AML-193 (cell line): ENCODE measurements around the gene MAP1LC3B.

ENCODE experiments used
- DNase-seq, 2 experiments: peaks; one replicate each; lab custom pipeline; 2025; lab: John Stamatoyannopoulos, UW

Gene MAP1LC3B

DNA sequence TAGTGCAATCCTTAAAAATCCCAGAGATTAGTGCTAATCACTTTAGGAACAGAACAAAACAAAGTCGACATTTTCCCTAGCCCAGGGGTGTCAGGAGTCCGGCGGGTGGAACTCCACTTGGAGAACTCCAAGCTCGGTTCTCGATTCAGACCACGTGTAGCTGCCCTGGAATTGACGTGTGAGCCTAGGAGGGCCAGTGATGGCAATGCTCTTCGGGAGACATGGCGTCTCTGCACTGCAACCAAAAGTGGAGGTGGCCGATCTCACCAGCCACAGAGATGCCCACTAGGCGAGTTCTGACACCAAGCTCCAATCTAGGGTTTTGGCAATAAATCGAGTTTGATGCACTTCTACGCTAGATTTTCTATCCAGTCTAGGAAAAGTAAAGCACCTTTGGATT is 17.6 kb downstream of the MAP1LC3B start:
- DNase-seq: no peak

DNA sequence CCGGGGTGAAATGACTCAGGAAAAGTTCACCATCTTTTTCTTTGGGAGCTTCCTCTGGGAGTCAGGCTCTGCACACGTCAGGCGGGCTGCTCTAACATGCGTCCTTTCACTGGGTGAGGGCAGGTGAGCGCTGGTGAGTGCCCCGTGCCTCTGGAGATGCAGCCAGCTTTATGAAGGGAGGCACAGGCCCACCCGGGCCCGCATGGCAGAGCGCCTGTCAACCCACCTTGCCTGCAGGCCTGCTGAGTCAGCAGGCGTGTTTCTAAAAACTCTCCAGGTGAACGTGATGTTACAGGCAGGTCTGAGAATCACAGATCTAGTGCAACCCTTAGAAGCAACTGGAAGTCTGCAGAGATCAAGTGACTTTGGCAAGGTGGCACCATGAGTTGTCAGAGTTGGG is 18.4 kb downstream of the MAP1LC3B start:
- no peak for DNase-seq

DNA sequence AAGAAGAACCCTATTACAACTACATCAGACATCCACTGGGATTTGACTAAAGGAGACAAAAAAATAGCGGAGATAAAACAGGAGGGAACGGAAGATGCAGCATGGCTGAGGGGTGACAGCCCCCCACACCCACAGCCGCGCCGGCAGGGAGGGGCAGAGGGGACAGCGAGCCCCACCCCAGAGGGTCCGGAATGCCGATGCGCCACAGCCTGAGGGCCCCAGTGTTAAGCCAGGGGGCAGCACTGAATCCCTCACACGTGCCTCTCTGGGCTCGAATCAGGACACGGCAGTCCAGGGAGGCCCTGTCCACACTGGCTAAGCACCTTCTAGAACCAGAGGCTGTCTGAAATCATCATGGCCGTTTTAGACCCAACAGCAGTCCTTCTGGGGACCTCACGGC is 18.8 kb downstream of the MAP1LC3B start:
- DNase-seq: no peak

DNA sequence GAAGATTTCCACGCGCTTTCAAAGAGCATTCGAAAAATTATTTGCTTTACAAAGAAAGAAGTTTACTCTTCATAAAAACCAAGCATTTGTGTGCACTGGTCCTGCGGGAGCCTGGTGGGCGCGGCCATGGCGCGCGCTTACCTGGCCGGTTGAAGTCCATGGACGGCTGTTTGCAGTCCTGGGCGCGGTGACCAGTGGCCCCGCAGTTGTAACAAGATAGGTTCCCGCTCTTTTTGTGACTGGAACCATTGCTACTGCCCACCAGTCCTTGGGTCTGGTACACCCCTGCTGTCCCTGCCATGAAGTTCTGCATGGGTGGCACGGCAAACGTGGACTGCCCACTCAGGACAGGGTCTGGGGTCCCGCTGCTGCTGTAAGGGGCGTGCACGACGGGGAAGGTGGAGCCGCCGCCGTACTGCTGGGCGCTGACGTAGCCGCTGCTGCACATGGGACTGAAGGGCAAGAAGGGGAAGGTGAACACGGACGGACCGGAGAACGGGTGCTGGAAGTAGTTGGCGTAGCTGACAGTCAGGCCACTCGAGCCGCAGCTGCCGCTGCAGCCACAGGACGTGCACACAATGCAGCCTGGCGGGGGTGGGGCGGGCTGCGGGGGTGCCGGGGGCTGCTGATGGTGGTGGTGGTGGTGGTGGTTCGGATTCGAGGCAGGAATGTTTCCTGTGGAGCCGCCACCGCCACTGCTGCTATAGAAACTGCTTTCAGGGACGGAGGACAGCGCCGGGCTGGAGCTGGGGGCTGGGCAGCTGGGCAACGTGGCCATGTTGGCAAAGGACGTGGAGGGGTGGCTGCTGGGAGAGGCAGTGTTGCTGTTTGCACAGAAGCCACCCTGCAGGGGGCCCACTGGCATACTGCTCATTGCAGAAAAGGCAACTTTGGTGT is 19.5 kb downstream of the MAP1LC3B start:
- DNase-seq: no peak

DNA sequence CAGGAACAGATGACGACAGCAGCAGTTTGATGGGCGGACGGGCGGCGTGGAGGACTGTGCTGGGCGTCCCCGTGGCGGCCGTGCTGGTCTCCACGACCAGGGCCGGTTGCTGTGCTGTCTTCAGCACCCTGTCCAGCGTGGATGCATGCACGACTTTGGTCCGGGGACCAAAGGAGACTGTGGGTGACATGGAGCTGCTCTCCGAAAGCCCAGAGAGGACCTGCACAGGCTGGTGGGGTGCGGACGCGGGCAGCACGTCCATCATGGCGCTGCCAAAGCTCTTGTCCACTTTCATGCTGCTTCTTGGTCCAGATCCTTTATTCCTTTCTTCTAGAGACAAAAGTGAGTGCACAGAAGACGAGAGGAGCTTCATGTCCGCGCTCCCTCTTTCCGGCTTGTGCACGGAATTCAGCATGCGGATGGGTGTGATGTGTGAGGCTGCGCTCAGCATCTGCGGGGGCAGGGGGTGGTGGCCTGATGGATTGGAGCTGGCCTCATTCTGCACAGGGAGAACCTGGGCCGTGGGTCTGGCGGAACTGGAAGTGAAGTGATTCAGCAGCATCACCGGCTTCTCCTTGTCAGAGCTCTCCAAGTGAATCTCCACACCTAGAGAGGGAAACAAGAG is 20.3 kb downstream of the MAP1LC3B start:
- no peak for DNase-seq

DNA sequence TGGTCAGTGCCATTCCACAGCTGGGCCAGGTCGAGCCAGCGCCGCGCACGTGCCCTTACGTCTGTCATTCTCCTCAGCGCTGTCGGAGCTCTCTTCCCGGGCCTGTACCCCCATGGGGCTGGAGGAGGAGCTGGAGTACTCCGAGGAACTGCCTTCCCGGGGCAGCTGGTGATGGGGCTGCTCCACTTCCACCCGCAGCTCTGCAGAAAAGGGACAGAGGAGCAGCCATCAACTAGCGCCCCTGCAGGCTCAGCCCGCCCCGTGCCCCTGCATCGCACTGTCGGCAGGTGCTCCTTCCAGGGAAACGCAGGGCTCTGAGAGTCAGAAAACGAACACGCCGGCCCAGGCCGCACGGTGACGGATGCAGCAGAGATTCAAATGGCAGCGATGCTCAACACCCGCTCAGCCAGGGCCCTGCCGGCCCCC is 20.9 kb downstream of the MAP1LC3B start:
- DNase-seq: no peak

DNA sequence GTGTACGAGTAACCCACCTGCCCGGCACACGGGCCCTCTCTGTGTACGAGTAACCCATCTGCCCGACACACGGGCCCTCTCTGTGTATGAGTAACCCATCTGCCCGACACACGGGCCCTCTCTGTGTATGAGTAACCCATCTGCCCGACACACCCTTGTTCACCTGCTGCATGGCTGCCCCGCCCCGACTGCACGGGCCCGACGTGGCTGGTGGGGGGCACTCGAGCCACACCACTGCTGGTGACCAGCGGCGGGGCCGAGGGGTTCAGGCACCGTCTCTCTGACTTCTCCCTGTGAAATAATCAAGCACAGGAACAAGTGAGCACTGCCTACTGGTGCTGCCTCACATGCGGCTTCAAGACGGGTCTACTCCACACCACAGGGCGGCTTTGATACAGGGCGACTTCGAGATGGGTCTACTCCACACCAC is 22.1 kb downstream of the MAP1LC3B start:
- DNase-seq: no peak

DNA sequence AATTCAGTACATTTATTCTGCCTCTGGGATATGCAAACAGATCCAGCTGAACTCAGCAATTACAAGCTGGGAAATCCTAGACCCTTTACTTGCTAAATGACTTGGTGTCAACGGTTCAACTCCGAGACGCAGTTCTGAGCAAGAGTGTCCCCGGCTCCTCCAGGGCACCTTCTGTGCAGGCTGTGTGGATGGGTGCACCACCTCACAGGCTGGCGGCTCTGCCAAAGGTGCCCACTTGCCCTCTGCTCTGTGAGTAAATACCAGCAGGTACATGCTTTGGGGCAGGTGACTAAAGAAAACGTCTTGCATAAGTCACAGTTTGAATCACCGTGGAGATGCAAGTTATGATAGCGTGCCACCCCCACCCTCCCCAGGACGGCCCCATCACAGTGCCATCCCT is 23.3 kb downstream of the MAP1LC3B start:
- no peak for DNase-seq

DNA sequence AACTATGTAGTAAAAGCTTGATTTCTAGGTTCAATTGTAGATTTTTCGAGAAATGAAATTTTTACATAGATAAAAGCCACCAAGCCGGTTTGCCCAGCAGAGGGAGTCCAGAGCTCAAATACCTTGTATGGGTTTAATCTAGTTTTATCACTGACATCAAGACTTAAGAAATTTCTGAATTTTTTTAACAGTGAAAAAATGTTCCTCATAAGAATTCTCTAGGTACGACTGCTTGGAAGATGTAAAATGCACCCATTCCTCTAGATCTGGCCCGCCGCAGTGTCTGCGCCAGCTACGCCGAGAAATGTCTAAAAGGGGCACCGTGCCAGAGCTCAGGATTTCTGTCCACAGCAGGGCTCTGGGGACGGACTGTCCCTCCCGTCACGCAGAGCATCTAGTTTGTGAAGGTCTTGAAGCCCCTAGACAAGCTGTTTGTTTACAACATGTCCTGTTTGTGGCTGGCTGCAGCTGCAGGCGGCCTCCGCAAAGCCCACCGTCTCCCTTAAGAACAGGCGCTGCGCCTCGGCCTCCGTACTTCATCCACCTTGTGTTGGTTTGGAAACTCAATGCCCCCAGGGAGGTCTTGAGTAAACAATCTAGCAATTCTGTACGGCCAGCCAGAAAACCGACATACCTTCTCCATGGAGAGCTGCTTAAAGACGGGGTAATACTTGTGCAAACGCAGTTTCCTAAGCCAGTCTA is 24.8 kb downstream of the MAP1LC3B start:
- DNase-seq: peak; percentile 5 to 56

DNA sequence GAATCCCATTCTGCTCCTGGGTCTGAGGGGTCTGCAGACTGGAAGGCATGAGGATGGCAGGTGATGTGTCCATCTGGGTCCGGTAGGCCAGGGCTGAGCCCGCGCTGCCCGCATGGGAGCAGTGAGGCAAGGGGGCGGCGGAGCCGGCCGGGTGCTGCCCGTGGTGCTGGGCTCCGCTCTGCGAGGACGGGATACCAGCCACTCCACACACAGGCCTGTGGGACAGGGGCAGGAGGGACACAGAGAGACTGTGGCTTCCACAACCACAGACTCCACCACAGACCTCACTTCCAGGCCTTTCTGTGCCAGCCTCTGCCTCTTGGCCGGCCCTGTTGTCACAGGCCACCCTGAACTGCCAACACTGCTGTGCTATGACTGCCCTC is 25.4 kb downstream of the MAP1LC3B start:
- DNase-seq: no peak

DNA sequence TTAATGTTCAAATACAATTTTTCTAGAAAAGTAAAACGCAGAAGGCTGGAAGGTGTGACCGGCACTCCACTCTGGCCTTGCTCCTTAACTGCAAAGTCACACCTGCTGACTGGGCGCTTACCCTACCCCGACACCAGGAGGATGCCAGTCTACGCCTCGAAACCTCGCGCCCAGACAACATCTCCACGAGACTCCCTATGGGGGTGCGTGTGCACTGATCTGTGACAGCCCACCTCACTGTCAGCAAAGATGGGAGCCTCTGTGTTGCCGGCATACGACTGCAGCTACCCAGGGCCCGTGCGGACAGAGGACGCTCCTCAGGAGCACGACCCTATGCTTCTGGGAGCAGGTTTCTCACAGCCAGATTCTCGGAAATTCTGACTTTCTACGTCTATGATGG is 26.1 kb downstream of the MAP1LC3B start:
- DNase-seq: no peak

DNA sequence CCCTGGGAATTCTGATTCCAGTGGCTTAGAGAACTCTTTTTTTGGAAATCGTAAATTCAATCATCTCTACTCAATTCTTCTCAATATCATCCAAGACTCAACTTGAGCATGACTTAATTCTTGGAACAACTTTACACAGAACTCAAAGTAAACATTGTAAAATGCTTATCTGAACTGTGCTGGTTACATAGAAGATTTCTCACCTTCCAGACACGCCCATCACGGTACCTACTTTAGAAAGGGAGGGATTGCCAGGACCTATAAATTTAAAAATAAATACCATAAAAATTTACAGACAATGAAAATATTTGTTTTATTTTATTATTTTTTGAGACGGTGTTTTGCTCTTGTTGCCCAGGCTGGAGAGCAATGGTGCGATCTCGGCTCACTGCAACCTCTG is 26.5 kb downstream of the MAP1LC3B start:
- DNase-seq: no peak

DNA sequence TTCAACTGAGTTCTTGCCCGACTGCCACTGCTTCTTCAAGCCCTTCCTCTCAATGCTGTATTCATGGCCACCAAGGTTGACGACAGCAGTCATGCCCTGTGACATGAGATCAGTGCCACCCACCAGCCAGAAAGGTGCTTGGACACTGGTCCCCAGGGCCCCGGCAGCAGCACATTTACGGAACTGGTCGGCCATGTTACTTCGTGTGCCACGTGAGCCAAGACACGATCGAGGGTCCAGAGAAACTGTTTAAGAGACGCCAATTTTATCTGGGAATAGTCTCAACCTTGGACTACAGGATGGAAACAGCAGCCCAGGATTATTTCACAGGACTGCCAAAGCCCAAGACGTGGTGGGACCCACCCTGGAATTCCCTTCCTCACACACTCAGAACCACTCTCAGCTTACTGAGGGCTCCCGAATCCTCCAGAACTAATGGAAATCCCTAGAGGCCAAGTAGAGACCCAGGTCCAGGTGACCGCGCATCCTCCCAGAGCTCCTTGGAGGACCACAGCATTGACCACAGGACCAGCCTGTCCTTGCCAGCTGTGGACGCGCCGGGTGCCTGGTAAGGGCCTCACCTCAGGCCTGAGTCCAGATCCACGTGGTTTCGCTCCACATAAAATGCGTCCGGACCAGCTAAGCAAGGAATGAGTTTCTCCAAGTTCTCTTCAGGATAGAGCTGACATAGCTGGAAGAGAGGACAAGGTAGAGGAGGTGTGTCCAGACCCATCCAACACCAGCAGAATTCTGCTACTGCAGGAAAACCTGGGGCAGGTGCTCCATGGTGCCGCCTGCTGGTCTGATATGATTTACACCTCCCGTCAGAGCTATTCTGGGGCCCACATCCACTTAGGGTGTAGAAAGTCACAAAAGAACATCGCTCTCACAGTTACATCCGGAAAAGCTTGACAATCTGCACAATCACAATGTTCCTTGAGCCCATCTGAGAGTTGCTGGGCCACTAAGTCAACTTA is 28.2 kb downstream of the MAP1LC3B start:
- DNase-seq: peak; percentile 1 to 3

DNA sequence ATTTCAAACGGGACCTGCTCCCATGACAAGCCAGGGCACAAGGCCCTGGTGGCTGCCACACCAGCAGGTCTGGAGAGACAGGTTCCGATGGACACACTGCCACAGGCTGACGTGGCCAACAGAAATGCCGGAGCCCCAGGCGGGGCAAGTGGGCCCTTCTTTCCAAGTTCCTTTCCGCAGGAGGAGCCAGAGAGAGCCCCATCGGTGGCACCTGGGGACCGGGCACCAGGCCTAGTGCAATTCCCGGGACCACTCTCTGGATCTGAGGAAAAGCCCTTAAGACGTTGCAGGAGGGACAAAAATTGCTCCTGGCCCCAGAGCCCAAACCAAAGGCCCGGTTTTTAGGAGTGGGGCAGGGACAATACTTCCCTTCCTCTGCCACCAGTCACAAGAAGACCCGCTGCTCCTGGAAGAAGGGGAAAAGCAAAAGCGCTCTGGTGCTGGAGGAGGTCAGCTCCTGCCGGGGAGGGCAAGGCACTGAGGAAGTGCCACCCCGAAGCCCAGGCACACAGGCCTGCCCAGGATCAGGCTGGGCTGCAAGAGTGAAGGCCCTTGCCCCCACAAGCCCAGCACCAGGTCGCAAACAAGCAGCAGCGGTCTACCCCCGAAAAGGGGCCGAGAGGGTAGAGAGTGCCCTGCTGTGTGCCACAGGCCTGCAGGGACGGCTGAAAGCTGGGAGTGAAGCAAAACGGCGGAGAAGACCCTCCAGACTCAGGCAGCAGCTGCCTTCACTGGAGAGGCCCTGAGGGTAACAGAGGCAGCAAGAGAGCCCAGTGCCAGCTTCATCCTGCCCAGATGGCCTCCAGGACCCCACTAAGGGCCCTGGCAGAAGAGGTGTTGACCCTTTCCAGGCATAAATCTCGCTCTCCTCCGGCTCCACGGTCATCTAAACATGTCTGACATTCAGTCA is 29.1 kb downstream of the MAP1LC3B start:
- no peak for DNase-seq

DNA sequence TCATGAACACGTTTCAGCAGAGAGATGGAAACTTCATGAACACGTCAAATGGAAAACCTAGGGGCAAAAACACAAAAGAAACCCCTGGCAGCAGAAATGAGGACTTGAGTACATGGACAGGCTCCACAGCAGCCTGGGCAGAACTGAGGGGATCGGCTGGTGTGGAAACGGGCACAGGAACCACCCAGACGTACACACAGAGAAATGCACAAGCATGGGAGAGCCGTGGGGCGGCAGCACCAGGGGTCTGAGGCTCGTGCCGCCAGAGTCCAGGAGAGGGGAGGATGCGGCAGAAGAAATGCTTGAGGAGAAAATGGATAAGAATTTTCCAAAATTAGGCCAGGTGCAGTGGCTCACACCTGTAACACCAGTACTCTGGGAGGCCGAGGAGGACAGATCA is 30.0 kb downstream of the MAP1LC3B start:
- no peak for DNase-seq

DNA sequence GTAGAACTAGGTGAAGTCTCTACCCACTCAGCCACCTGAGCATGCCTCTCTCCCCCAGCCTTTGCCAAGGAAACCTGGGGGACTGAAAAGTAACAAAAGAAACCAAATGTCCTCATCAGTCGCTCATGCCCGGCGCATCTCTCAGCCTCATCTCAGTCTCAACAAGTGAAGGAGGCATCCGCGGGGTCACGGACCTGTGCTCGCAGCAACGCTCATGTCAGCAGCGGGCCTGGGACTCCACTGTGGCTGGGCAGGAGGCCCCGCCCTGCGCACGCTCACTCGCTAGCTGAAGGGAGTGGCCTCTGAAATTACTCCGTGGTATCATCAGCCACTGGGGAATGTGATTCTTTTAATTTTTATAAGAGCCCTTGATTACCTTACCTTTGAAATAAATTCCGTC is 31.3 kb downstream of the MAP1LC3B start:
- no peak for DNase-seq

DNA sequence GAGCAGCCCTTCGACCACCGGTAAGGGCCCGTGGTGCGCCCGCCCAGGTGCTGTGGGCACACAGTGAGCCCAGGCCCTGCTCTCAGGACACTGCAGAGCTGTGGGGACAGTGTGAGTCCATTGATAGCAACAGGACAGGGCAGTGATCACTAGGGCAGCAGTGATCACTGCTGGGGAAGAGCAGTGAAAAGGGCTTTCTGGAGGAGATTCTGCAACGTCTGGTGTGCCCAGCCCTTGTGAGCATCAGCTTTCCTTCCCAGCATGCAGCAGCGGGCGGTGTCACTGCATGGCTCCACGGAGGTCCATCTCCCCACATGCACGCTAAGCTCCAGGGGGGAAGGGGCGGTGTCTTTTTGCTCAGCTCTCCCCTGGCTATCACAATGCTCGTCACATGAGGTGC is 32.1 kb downstream of the MAP1LC3B start:
- no peak for DNase-seq

DNA sequence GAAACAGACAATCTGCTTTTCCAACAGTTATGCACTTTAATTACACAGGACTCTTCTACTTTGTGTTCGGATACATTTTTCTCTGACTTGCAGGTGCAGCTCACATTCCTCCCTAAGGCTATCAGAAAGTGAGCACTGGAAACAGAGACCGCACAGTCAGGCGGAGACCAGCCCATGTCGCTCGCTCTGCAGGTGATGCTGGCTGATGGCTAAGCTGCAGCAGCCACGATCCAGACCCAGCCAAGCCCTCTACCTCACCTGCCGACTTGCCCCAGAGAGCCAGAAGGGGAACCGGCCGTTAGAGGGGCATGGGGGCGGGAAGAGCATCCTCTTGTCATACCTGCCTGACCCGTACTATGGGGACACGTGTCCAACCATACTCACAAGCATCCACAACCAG is 33.8 kb downstream of the MAP1LC3B start:
- no peak for DNase-seq

DNA sequence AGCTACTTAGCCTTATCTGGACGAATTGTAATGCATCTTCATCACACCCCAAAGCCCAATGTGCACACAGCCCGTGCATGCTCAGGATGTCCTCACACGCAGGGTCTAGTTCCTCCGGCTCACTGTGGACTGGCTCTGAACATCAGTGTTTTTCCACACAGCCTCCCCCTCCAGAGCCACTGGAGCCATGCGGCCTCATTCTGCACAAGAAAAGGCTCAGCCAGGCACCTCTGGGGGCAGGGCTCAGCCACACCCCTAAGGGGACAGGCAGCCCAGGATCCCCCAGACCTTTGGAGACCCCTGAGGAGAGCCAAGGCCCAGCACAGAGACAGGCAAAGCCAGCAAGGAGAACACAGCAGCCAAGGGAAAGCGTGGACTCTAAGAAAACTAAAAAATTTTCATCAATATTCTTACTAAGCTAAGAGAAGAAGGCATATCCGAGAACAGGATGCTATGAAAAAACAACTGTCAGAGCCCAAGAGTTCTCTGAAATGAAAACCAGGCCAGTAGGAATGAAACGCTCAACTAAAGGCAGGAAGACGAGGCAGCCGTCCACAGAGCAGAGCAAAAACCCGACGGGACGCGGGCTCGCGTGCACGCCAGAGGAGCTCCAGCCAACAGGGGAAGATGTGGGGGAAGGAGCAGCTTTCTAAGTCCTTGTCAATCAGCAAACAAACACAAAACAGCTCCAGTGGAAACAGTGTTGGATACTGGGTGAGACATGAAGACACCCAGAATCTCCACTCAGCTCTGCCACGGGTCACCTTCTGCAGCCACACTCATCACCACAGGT is 34.5 kb downstream of the MAP1LC3B start:
- DNase-seq: no peak

DNA sequence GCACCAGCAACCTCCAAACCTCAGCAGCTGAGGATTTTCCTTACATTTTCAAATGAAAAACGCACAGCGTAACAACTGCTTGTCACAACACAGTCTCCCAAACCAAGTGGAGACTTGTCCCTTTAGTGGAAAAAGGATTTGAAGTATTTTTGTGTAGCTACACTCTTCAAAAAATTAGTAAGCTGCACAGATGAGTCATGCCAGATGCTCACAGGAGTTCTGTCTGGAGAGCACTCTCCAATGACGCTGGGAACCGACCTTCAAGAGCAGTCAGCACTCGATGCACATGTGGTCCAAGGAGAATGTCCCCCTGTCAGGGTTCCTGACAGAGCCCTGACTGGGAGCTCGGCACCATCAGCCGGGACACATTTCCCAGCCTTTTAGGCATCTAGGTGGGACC is 39.8 kb downstream of the MAP1LC3B start:
- DNase-seq: no peak
